ENCODE data around the gene ZFP36L1. TPM values are rescaled to one million over a fixed set of nuclear protein-coding genes. Genes with fewer than 3 reads are reported as not detected.

ZFP36L1 gene
- total and polyA plus RNA-seq, 2 of the 13 experiments (the other 11 are each of a cell fraction or from before 2014, with no cell fraction given) = 7.4 to 10.2 TPM

GRCh38 chr14:68823434-68824206, 30.8 kb upstream of the ZFP36L1 start (continued):
- TF ChIP-seq ZNF646 (CRISPR knock-in tag; IDR thresholded peaks at IDR 0.05) (no peak), CEBPB (IDR thresholded peaks at IDR 0.05; ENCODE audit: borderline replicate concordance, low read depth, low read length) (peak; percentile 83), RXRB (CRISPR knock-in tag; IDR thresholded peaks at IDR 0.05; ENCODE audit: borderline replicate concordance) (peak; percentile 97), ZNF7 (CRISPR knock-in tag; IDR thresholded peaks at IDR 0.05) (no peak), EEA1 (CRISPR knock-in tag; IDR thresholded peaks at IDR 0.05; ENCODE audit: borderline replicate concordance) (0 out of 2 replicates have a peak, but pooled peaks have one; percentile 25), SAFB2 (CRISPR knock-in tag; IDR thresholded peaks at IDR 0.05; ENCODE audit: borderline replicate concordance, low read depth) (0 out of 2 replicates have a peak, but pooled peaks have one; percentile 27), RELA (CRISPR knock-in tag; IDR thresholded peaks at IDR 0.05) (no peak), NCOA2 (CRISPR knock-in tag; IDR thresholded peaks at IDR 0.05) (peak; percentile 80), JUND (CRISPR knock-in tag; IDR thresholded peaks at IDR 0.05) (peak; percentile 95), RFXANK (CRISPR knock-in tag; IDR thresholded peaks at IDR 0.05) (no peak), CREB1 (IDR thresholded peaks at IDR 0.05) (no peak), CREB1 (CRISPR knock-in tag; IDR thresholded peaks at IDR 0.05) (peak; percentile 80; the same call in 1 of the 2 replicates), ZNF709 (CRISPR knock-in tag; IDR thresholded peaks at IDR 0.05) (0 out of 2 replicates have a peak, but pooled peaks have one; percentile 60), SAP130 (CRISPR knock-in tag; IDR thresholded peaks at IDR 0.05; ENCODE audit: low read depth) (peak; percentile 74), ZNF20 (CRISPR knock-in tag; IDR thresholded peaks at IDR 0.05) (no peak), HNF1A (IDR thresholded peaks at IDR 0.05; ENCODE audit: low read depth) (peak; percentile 85), HNF1A (CRISPR knock-in tag; IDR thresholded peaks at IDR 0.05; ENCODE audit: borderline replicate concordance) (0 out of 2 replicates have a peak, but pooled peaks have one; percentile 5), PAWR (CRISPR knock-in tag; IDR thresholded peaks at IDR 0.05; ENCODE audit: borderline replicate concordance) (no peak), ATAD3A (CRISPR knock-in tag; IDR thresholded peaks at IDR 0.05) (no peak)

Measured in HepG2 (cell line).